ENCODE measurements around the gene MLF1.

Gene MLF1

GRCh38 chr3:158572766-158573060 is 1.7 kb downstream of the MLF1 start:
- TF ChIP-seq, protein P1, sequence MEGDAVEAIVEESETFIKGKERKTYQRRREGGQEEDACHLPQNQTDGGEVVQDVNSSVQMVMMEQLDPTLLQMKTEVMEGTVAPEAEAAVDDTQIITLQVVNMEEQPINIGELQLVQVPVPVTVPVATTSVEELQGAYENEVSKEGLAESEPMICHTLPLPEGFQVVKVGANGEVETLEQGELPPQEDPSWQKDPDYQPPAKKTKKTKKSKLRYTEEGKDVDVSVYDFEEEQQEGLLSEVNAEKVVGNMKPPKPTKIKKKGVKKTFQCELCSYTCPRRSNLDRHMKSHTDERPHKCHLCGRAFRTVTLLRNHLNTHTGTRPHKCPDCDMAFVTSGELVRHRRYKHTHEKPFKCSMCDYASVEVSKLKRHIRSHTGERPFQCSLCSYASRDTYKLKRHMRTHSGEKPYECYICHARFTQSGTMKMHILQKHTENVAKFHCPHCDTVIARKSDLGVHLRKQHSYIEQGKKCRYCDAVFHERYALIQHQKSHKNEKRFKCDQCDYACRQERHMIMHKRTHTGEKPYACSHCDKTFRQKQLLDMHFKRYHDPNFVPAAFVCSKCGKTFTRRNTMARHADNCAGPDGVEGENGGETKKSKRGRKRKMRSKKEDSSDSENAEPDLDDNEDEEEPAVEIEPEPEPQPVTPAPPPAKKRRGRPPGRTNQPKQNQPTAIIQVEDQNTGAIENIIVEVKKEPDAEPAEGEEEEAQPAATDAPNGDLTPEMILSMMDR (IDR thresholded peaks at IDR 0.05; ENCODE audit: low read length): no peak
- no peak for TF ChIP-seq EZH2 (IDR thresholded peaks at IDR 0.05; ENCODE audit: borderline replicate concordance, low read length)
- H3K9ac ChIP-seq (ENCODE audit: low read length): no peak overlapping the region

GRCh38 chr3:158573714-158574113 is 2.7 kb downstream of the MLF1 start:
- TF ChIP-seq, protein P1 (IDR thresholded peaks at IDR 0.05; ENCODE audit: low read length): no peak
- no peak for TF ChIP-seq EZH2 (IDR thresholded peaks at IDR 0.05; ENCODE audit: borderline replicate concordance, low read length)
- Histone ChIP-seq H3K27me3 (ENCODE audit: insufficient read depth, low read length) (no peaks in the 10 kb centered on the region), H3K9ac (ENCODE audit: low read length) (no peak overlapping the region), H3K27ac (ENCODE audit: low read depth, low read length, poor library complexity, severe bottlenecking) (no peak overlapping the region), H3K36me3 (ENCODE audit: insufficient read depth, low read length) (no peaks in the 10 kb centered on the region), H3K4me3 (ENCODE audit: low read depth, low read length, poor library complexity, severe bottlenecking) (no peak overlapping the region), H3K4me2 (ENCODE audit: low read length) (no peak overlapping the region), H3K9me3 (ENCODE audit: low read length) (no peaks in the 10 kb centered on the region), H2AFZ (ENCODE audit: low read length) (no peak overlapping the region), H4K20me1 (ENCODE audit: insufficient read depth, low read length) (no peaks in the 10 kb centered on the region), H3K9me2 (ENCODE audit: low read depth, low read length) (no peaks in the 10 kb centered on the region), H3K4me1 (ENCODE audit: insufficient read depth, low read length, severe bottlenecking) (no peaks in the 10 kb centered on the region), H3F3A (ENCODE audit: insufficient read depth, low read length) (no peaks in the 10 kb centered on the region), H3K79me2 (ENCODE audit: insufficient read depth, low read length) (no peaks in the 10 kb centered on the region)

More at GRCh38 chr3:158572766-158573060, 1.7 kb downstream of the MLF1 start:
- H3K4me3 ChIP-seq (ENCODE audit: low read depth, low read length, poor library complexity, severe bottlenecking): no peak overlapping the region
- H3K4me2 ChIP-seq (ENCODE audit: low read length): no peak overlapping the region
- H2AFZ ChIP-seq (ENCODE audit: low read length): no peak overlapping the region
- H3K9me3 ChIP-seq (ENCODE audit: low read length): no peaks in the 10 kb centered on the region
- no peaks in the 10 kb centered on the region for H3K27me3 ChIP-seq (ENCODE audit: insufficient read depth, low read length)
- H3K27ac ChIP-seq (ENCODE audit: low read depth, low read length, poor library complexity, severe bottlenecking): no peak overlapping the region
- no peaks in the 10 kb centered on the region for H3K9me2 ChIP-seq (ENCODE audit: low read depth, low read length)
- H3K36me3 ChIP-seq (ENCODE audit: insufficient read depth, low read length): no peaks in the 10 kb centered on the region
- H3K79me2 ChIP-seq (ENCODE audit: insufficient read depth, low read length): no peaks in the 10 kb centered on the region
- H4K20me1 ChIP-seq (ENCODE audit: insufficient read depth, low read length): no peaks in the 10 kb centered on the region
- no peaks in the 10 kb centered on the region for H3F3A ChIP-seq (ENCODE audit: insufficient read depth, low read length)
- no peaks in the 10 kb centered on the region for H3K4me1 ChIP-seq (ENCODE audit: insufficient read depth, low read length, severe bottlenecking)

GRCh38 chr3:158574646-158575045 is 3.7 kb downstream of the MLF1 start:
- Histone ChIP-seq H3K9ac (ENCODE audit: low read length) (no peak overlapping the region), H4K20me1 (ENCODE audit: insufficient read depth, low read length) (no peaks in the 10 kb centered on the region), H3K4me2 (ENCODE audit: low read length) (no peak overlapping the region), H3K36me3 (ENCODE audit: insufficient read depth, low read length) (no peaks in the 10 kb centered on the region), H3K27me3 (ENCODE audit: insufficient read depth, low read length) (no peaks in the 10 kb centered on the region), H3K4me1 (ENCODE audit: insufficient read depth, low read length, severe bottlenecking) (no peaks in the 10 kb centered on the region), H3K4me3 (ENCODE audit: low read depth, low read length, poor library complexity, severe bottlenecking) (no peak overlapping the region), H2AFZ (ENCODE audit: low read length) (no peak overlapping the region), H3K9me3 (ENCODE audit: low read length) (no peaks in the 10 kb centered on the region), H3K9me2 (ENCODE audit: low read depth, low read length) (no peaks in the 10 kb centered on the region), H3K27ac (ENCODE audit: low read depth, low read length, poor library complexity, severe bottlenecking) (no peak overlapping the region), H3F3A (ENCODE audit: insufficient read depth, low read length) (no peaks in the 10 kb centered on the region), H3K79me2 (ENCODE audit: insufficient read depth, low read length) (no peaks in the 10 kb centered on the region)
- TF ChIP-seq, protein P1 (IDR thresholded peaks at IDR 0.05; ENCODE audit: low read length): no peak
- TF ChIP-seq EZH2 (IDR thresholded peaks at IDR 0.05; ENCODE audit: borderline replicate concordance, low read length): no peak

All from OCI-LY1 (cell line).